Stimulated activated CD4-positive, alpha-beta T cell treated with anti-CD3 and anti-CD28 coated beads, Interleukin-15, amount 100 ng/mL, for 24 hours (primary cell): ENCODE data around the gene ANKMY1.
"Not testable (repeated sequence)": the region's sequence is repeated elsewhere in the genome, so short reads cannot be mapped to it uniquely, and the experiment has no call there.

Experiments
- DNase-seq: peaks from one replicate; pipeline ENCODE4 v3.0.0-alpha.2; 2020

The ANKMY1 gene

DNA sequence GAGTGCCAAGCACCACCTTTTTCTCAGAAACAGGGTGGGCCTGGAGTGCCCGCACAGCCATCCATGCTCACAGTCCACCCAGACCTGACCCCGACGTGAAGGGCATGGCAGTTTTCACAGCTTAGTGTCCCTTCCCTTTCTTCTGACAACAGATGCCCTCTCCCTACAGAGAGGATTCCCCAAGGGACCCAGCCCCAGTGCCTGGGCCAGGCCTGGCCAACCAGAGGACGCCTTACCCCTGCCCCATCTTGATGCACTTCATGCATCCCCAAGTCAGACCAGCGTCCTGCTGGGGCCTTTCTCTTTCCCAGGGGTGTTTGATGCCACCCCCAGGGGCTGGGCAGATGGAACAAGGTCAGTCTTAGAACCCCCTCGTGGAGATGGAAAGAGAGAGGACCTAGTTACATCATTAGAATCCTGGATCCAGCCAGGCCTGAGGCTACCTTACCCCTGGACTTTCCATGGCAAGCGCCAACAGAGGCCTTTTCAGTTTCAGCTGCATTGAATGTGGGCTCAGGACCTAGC, 3.8 kb downstream of the ANKMY1 start:
- no peak for DNase-seq

DNA sequence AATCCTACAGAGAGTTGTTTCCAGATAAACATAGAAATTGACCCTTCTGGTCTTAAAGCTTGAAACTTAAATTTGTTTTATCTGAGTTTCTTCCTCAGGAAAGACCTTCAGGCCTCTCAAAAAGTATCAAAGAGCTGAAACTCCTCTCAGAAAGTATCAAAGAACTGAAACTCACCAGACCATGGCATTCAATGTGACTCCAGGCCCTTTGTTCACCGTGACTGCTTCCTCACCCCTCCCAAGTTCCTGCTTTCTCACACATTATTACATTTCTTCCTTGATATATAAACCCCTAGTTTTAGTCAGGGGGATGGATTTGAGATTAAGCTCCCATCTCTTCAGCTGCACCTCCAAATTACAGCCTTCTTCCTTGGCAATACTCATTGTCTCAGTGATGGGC, 6.0 kb downstream of the ANKMY1 start:
- DNase-seq, result no peak

DNA sequence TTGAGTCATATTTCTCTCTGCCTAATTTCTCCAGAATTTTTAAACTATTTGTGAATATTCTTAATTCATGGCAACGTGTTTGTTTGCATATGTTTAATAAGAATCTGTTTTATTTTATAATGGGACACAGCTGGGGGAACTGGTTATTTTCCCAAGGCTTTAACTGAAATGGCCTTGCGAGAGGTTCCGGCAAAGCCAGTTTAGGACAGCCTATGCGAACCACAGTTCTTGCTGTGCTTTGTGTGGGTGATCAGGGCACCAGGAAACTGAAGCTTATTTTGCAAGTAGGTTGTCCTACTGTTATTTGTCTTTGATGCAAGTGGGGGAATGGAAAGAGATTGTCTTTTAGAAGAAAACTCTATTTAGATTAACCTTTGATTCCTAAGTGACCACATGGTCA, 6.5 kb downstream of the ANKMY1 start:
- no peak for DNase-seq

DNA sequence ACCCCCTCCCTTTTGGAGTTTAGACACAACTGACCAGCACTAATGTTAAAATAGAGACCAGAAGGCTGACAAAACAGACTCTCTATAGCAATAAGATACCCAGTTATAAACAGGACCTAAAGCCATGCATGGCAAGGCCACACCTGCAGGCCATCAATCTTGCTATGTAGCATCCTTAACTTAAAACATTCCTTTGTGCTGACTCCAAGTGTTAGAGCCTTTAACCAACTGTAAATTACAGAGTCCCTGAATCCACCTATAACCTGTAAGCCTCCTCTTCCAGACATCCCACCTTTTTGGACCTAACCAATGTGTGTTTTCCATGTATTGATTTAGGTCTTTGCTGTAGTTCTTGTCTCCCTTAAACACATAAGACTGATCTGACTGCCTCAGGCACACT, 17.9 kb downstream of the ANKMY1 start:
- no peak for DNase-seq

DNA sequence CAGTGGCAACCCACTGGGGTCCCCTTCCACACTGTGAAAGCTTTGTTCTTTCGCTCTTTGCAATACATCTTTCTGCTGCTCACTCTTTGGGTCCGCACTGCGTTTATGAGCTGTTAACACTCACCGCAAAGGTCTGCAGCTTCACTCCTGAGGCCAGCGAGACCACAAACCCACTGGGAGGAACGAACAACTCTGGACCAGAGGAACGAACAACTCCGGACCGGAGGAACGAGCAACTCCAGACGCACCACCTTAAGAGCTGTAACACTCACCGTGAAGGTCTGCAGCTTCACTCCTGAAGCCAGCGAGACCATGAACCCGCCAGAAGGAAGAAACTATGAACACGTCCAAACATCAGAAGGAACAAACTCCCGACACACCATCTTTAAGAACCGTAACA, 18.7 kb downstream of the ANKMY1 start:
- not testable (repeated sequence) for DNase-seq

DNA sequence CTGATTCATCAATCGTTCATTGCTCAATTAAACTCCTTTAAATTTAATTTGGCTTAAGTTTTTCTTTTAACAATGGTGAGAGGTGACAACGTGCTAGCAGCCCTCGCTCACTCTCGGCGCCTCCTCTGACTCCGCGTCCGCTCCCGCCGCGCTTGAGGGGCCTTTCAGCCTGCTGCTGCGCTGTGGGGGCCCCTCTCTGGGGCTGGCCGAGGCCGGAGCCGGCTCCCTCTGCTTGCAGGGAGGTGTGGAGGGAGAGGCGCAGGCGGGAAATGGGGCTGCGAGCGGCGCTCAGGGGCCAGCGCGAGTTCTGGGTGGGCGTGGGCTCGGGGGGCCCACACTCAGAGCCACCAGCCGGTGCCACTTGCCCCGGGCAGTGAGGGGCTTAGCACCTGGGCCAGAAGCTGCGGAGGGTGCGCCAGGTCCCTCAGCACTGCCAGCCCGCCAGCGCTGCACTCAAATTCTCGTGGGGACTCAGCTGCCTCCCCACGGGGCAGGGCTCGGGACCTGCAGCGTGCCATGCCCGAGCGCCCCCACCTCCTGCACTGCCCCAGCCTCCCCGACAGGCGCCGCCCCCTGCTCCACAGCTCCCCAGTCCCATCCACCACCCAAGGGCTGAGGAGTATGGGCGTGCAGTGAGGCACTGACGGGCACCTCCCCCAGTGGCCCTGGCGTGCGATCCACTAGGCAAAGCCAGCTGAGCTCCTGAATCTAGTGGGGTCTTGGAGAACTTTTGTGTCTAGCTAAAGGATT, 19.6 kb downstream of the ANKMY1 start:
- no peak for DNase-seq

DNA sequence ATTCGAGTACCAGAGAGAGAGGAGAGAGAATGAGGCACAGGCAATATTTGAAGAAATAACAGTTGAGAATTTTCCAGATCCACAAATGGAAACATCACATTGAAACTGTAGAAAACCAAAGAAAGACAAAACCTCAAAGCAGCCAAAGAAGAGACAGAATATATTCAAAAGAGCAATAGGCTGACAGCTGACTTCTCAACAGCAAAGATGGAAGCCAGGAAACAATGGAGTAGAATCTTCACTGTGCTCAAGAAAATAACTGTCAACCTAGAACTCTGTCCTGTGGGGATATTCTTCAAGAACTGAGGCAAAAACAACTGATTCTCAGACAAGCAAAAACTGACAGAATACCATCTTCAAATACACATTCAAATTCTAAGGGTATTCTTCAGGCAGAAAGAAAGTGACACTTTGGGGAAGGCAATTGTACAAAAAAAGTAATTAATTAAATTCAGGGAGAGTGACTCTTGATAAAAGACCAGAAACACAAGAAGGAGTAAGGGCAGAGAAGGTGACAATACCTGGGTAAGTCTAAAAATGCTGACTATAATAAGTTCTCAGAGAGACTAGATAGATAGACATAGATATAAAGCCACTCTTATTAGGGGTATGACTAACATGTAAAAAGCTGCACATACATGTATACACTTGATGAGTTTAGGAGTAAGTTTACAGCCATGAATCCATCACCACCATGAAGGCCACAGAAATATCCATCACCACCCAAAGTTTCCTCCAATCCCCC, 25.6 kb downstream of the ANKMY1 start:
- no peak for DNase-seq

DNA sequence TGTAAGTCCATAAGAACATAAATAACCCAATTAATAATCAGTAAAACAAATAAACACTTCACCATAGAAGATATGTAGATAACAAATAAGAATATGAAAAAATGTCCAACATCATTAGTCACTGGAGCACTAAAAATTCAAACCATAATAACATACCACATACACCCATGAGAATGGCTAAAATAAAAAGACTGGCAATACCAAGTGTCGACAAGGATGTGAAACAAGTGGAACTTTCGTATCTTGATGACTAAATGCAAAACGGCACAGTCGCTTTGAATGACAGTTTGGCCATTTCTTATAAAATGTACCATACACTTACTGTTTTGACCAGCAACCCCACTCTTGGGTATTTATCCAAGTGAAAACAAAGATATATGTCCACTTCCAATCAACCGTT, 26.8 kb downstream of the ANKMY1 start:
- DNase-seq, result no peak

DNA sequence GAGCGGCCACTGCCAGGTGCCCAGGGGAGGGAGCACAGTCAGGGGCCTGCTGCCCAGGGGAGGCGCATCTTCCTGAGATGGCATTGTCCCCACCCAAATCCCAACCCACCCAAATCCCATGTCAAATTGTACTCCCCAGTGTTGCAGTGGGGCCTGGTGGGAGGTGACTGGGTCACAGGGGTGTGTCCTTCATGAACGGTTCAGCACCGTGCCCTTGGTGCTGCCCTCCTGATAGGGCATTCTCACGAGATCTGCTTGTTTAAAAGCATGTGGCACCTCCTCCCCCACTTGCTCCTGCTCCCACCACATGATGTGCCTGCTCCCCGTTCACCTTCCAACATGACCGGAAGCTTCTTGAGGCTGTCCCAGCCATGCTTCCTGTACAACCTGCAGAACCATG, 27.6 kb downstream of the ANKMY1 start:
- DNase-seq, result no peak

DNA sequence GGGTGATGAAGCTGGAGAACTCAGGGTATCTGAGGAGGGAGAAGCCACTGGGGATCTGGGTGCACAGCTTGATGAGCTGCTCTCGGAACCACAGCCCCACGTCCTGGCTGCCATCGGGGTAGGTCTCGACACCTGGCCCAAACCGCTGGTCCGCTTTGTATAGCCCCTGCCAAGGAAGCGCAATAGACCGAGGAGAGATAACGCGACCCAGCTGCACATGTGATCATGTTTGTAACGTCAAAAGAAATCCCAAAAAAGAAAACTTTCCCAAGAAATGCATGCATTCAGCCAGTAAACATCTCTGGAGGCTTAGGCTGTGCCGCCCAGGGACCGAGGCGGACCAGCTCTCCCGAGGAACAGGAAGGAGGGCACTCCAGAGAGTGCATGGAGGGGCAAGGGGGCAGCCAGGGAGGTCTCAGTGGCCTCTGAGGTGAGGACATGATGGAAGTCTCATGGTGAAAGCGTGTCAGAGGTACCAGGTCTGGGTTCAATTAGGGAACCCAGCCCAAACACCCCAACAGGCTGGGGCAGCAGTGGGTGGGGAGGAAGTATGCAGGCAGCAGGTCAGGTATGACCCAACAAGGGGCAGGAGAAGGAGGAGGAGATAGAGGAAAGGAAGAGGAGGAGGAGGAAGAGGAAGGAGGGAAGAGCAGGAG, 28.3 kb downstream of the ANKMY1 start:
- DNase-seq, result no peak

DNA sequence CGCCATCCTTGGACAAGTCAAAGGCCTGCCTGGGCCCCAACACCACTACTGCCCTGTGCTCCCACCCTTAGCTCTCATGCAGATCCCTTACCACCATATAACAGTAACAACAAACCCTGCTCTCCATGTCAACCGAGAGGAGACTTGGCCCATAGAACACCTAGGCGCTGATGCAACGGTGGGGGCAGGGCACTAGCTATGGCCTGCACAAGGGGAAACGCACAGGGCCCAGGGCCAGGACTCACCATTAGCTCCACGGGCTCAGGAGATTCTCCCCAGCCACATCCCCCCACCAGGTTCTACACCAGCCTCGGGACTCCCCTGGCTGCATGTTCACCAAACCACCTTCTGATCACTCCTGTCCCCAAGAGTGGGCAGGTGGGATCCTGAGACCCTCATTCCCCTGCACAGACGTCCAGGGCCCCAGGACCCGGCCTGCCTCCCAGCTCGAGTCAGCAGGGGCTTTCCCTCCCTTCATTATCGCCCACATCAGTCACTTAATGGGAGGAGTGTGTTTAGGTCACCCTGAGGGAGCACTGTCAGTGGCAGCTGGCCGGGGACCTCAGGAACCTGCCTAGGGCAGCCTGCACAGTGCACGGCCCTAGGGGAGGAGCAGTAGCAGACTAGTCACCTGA, 29.3 kb downstream of the ANKMY1 start:
- no peak for DNase-seq

DNA sequence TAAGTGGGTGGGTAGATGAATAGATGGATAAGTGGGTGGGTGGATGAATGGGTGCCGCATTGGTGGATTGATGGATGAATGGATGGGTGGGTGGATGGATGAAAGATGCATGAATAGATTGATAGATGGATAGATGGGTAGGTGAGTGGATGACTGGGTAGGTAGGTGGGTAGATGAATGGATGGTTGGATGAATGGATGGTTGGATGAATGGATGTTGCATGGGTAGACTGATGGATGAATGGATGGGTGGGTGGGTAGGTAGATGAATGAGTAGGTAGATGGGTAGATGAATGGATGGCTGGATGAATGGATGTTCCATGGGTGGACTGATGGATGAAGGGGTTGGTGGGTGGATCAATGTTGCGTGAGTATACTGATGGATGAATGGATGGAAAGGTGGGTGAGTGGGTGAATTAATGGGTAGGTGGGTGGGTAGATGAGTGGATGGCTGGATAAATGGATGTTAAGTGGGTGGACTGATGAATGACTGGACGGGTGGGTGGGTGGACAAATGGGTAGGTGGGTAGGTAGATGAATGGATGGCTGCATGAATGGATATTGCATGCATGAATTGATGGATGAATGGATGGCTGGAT, 30.5 kb downstream of the ANKMY1 start:
- DNase-seq, result no peak

DNA sequence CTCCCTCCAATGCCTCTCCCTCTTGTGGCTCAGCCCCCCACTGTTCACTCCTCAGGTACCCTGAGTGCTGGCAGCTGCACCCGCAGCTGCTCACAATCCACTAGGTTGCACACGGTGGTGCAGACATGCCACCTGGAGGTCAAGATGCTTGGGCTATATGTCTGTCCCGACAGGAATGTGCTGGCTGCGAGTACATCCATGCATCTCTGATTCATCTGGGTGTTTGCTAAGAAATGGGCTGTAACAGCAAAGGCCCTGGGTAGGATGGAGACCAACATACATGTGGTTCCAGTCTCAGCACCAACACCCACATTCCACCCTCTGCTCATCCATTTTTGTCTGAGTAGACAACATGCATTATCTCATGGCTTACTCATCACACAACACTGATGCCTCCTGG, 31.3 kb downstream of the ANKMY1 start:
- no peak for DNase-seq

DNA sequence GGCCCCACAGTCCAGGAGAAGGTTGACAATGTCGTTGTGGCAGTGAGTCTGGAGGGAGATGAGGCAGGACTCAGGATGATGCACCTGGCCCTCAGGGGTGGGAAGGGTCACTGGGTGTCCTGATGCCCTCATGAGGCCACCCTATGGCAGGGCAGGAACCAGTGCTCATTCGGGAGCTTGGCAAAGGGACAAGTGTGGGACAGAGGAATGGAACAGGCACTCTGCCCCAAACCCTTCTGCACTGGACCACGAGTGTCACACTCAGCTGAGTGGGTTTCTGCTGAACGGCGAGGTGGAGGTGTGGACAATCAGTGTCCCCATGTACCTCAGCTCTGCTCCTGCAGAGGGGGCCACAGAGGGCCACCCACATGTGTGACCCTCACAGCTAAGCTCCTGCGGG, 32.0 kb downstream of the ANKMY1 start:
- no peak for DNase-seq

DNA sequence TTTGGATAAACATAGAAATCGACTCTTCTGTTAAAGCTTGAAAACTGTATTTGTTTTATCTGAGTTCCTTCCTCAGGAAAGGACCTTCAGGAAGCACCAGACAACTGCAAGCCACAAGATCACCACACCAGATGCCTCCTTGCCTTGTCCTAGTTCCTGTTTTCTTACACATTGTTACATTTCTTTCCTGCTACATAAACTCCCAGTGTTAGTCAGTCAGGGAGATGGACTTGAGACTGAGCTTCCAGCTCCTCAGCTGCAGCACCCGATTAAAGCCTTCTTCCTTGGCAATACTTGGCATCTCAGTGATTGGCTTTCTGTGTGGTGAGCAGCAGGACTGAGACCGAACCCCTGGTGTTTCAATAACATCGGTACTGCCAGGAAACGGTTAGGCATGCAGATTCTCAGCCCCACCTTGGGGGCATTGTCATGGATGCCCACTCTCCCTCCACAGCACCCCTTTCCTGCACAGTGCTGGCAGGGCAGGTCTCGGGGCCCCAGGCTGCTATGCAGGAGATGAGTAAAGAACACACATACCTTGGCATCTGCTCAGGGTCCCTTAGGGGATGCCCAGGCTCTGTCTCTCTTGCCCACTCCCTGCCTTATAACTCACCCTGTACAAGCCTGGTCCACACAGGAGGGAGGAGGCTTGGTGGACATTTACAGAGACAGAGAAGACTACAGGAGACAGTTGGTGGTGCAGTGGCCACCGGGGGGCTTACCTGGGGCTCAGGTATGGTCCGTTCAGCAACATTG, 32.6 kb downstream of the ANKMY1 start:
- DNase-seq, result no peak

DNA sequence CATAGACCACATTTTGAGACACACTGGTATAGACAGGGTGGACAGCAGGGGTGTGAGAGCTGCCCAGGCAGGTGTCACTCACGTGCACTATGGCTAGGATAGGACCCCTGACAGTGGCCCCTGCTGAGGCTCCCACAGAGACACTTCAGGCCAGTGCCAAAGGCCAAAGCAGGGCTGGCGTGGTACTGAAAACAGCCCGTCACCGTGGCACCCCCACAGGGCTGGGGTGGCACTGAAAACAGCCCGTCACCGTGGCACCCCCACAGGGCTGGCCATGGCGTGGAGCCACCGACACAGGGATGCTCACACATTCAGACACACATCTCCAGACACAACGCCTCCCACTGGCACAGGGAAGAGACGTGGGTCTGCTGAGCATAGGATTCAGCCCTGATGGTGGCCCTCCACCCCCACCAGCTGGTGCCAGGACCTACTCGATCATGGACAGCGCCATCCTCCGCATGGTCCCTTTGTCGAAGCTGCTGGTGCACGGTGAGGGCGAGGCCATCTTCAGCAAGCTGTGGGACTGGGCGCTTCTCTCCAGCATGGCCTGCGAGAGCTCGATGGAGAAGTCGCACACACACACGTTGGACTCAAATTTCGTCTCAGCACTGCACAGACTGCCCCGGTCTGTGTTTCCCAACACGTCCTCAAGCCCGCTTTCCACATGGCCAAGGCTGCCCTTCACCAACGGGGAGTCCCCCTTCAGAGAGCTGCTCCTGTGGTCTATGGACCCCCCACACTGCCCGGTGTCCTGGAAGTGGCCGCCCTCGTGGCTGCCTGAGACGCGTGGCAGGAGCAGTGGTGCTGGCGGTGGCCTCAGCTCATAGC, 34.1 kb downstream of the ANKMY1 start:
- no peak for DNase-seq

DNA sequence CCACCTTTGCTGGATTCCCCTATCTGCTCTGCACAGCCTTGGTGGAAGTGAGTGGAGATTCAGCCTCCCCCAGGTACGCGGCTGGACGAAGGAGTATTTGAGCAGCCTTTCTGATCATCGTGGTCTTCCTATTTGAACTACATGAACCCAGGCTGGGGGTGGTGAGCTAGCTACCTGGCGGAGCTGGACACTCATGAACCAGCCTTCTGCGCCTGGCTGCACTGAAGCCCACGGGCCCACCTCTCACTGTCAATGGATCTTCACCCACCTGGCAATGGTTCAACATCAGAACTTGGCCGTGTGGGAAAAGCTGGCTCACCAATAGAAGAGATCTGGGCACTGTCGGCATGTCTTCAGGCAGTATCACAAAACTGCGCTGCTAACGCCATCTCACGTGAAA, 35.4 kb downstream of the ANKMY1 start:
- no peak for DNase-seq

DNA sequence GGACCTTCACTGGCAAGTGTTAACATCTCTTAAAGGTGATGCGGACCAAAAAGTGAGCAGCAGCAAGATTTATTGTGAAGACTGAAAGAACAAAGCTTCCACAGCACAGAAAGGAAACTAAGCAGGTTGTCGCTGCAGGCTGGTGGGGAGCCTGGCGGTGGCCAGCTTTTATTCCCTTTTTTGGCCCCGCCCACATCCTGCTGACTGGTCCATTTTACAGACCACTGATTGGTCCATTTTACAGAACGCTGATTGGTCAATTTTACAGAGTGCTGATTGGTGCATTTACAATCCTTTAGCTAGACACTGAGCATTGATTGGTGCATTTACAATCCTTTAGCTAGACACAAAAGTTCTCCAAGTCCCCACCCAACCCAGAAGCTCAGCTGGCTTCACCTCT, 35.9 kb downstream of the ANKMY1 start:
- DNase-seq, result not testable (repeated sequence)

DNA sequence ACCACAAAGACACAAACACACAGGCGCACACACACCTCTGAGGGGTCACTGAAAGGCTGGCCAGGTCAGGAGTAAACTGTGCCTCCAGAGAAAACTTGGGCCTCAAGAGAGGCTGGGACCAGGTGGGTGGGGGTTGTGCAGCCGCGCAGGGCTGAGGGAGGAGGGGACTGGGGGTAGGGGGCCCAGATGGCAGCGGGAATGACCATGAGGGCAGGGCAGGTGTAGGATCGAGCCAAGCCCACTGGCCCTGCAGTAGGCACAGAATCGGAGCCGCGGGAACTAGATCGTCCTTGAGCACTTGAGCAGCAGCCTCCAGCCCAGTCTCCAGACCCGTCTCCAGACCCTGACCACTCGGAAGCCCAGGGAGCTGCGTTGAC, 36.8 kb downstream of the ANKMY1 start:
- DNase-seq, result no peak

DNA sequence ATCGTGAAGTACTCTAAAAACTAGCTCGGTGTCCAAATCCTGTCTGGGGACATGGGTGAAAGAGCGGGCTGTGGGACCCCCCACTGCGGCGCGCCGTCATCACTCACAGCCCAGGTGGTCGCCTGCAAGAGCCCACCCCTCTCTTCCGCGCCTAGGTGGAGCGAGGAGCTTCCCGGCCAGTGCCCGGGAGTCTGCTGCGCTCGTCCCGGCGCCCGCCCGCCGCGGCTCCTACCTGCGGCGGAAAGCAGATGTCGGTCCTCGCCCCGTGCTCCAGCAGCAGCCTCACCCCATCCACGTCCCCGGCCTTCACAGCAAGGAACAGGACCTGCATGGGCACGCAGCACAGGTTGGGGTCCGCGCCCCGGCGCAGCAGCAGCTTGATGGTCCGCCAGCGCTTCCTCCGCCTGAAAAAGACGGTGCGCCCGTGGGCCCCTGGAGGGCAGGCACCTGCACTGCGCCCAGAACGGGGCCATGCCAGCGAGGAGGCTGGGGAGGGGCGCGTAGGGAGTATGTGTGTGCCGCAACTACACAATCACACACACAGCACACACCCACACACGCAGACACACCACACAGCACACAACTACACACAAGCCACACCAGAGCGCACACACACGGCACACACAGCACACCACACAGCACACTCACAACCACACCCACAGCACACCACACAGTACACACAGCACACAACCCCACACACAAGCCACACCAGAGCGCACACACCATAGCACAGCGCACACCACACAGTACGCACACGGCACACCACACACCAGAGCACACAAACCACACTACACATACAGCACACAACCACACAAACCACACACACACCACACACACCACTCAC, 37.4 kb downstream of the ANKMY1 start:
- DNase-seq, result no peak
